ENCODE data around the gene NKX1-1.

DNA sequence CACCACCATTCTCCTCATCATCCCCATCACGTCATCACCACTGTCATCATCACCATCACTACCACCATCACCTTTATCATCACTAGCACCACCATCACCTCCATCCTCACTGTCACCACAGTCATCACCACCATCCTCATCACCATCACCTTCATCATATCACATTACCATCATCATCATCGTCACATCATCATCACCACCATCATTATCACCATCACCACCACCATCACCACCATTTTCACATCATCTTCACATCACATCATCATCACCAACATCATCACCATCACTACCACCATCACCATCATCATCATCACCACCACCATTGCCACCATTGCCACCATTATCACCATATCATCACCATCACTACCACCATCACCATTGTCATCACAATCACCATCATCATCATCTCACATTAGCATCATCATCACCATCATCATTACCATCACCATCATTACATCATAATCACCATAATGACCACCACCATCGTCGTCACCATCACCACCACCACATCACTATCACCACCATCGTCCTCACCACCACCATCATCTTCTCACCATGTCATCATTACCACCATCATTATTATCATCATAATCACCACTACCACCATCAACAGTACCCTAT lies 46.3 kb upstream of the NKX1-1 start:
- TF ChIP-seq GATA3 (IDR thresholded peaks at IDR 0.05; ENCODE audit: low read depth, low read length) (no peak), GATA2 (IDR thresholded peaks at IDR 0.05; ENCODE audit: low read depth, low read length) (no peak)

All from SH-SY5Y (cell line).